KG1 (cell line): ENCODE results near the gene SLC7A5.
"Not testable (repeated sequence)": the region's sequence is repeated elsewhere in the genome, so short reads cannot be mapped to it uniquely, and the experiment has no call there.

ENCODE experiments used
- DNase-seq: peaks from one replicate; lab custom pipeline; 2025; lab: John Stamatoyannopoulos, UW

Gene SLC7A5

GRCh38 chr16:87791295-87792204, 77.8 kb downstream of the SLC7A5 start:
- no peak for DNase-seq

DNA sequence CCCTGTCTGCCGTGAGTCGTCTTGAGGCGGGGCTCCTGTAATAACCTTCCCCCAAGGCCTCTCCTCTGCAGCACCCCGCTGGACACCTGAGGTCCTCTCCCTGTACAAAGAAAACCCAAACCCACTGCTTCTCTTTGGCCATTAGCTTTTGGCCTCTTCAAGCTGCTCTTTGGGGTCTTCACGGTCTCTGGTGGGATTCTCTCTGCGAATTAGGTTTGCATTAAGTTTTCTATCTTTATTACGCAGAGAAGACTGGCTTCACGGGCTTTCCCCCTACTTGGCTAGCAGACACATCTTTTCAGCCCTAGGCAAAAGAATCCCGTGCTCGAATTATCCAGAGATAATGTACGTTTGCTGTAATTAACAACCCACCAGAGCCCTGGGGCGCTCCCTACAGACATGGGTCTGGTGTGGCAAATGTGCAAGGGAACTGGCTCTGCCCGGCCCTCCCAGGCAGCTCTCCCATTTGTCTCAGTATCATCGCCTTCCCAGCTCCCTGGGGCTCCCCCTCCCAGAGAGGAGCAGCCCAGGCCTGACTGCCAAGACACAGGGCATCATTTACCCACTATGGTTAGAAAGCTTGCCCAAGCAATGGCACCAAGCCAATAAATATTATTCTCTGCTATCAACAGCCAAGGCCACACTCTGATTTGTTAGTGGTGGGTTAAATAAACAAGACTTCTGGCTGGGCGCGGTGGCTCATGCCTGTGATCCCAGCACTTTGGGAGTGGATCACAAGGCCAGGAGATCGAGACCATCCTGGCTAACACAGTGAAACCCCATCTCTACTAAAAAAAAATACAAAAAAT, 78.8 kb downstream of the SLC7A5 start:
- DNase-seq, result no peak

DNA sequence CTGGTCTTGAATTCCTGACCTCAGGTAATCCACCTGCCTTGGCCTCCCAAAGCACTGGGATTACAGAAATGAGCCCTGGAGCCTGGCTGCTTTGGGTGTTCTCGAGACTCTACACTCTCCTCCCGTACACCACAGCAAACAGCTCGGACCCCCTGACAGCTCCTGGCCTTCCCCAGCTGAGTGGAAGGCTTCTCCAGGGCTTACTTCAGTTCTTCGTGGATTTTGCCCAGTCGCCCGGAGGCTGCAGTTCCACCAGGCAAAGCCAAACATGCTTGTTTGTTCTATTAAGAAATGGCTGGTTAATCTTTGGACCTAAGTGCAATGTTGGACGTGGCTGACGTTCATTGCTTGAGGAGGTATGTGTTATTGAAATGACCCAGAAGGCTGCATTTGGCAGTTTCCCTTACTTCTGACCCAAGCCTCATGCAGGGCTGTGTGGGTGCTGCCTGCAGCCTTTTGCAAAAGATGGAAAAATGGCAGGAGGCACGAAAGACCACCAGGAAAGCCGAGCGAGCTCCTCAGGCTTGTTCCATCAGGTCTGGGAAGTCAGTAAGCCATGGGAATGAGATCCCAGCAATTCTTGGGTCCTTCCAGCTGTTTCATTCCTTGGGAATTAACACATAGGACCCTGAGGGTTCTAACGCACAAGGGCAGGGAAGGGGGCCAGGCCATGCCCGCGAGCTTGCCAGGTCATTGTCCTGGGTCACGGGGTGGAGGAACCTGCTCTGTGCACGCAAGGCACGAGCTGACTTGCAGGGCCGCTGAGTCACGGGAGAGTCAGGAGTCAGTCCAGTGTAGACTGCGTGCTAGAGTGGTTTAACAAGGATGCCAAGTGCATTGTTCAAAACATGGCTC, 79.6 kb downstream of the SLC7A5 start:
- DNase-seq, result no peak

GRCh38 chr16:87788730-87789436, 80.4 kb downstream of the SLC7A5 start:
- not testable (repeated sequence) for DNase-seq

DNA sequence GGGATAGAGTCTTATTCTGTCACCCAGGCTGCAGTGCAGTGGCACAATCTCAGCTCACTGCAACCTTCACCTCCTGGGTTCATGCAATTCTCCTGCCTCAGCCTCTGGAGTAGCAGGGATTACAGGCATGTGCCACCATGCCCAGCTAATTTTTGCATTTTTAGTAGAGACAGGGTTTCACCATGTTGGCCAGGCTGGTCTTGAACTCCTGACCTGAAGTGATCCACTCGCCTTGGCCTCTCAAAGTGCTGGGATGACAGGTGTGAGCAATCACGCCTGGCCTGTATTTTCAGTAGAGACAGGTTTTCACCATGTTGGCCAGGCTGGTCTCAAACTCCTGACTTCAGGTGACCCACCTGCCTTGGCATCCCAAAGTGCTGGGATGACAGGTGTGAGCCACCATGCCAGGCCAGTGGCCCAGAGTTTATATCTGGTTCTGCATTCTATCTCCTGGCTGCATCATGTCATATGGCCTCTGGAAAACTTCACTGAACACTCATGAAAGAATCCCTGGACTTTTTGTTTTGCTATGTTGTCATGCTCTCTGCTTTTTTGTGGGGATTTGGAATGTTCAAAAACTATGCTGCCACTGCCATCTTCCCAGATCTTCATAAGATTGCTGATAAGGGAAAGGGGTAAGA, 81.7 kb downstream of the SLC7A5 start:
- DNase-seq, result not testable (repeated sequence)

GRCh38 chr16:87784812-87785211, 84.5 kb downstream of the SLC7A5 start:
- DNase-seq, result no peak

DNA sequence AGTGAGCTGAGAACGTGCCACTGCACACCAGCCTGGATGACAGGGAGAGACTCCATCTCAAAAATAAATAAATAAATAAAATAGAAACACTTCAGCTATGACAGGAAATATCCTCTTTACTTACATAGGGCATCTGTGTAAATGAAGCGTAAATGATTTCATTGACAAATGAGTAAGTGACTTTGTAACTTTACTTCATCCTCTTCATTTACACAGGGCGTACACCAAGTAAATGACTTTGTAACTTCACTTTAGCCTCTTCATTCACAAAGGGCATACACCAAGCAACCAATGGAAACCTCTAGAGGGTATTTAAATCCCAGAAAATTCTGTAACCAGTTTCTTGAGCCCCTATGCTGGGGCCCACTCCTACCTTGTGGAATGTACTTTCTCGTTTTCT, 87.3 kb downstream of the SLC7A5 start:
- no peak for DNase-seq

DNA sequence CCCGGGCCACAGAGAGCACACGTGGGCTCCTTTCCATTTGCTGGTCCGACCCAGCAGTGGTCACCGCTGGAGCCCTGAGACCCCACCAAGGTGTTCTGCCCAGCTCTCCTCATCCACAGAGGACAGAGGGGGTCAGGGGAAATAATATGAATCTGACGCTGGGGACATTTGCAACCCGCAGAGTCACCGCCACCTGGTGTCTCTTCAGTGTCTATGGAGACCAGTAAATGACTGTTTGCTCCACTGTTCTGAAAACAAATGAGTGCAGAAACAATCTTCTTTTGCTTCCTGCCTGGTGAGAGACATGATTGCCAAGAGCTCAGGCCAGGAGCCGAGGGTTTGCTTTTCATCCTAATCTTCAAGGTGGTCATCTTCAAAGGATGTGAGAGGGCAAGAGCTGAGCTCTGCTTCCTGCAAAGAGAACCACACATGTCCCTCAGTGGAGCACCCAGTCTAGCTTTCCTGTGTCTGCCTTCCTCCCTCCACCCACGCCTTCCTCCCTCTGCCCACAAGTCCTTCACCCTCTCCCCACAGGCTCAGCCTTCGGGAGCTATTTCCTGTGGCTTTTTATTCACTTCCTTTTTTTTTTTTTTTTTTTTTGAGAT, 88.8 kb downstream of the SLC7A5 start:
- peak; percentile 91 for DNase-seq
